Measurements from ENCODE around the gene BTBD16. TPM values are rescaled to one million over a fixed set of nuclear protein-coding genes. Genes with fewer than 3 reads are reported as not detected.

BTBD16 gene
- total RNA-seq, 4 donors from 2014 or later: not detected

DNA sequence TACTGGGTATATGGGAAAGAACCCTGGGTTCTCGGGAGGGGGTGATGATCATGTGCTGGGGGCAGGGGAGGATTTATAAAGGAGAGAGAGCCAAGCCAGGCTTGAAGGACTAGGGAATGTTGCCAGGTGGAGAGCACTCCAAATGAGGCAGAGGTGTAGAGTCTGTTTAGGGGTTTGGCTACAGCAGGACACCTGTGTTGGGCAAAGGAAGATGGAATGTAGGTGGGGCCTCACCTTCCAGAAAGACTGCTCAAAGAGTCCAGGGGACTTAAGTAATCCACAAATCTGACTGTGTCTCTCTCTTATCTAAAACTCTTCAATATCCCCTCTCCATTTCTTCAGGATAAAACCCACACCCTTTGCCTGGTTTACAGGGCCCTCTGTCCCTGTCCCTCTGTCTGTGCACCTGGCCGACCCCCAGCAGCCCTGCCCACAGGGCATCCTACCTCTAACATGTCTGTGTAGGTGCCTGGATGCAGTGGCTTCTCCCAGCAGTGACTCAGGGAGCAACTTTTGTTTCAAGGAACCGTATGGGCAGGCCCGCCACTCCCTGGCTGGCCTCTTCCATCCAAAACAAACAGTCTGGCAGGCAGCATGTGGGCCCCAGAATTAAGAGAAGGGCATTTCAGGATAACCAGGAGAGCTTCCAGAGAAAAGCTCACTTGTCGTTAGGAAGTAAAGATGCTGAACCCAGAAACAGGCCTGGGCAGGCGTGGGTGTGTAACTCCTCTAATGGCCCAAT lies 92.8 kb downstream of the BTBD16 start:
- TF ChIP-seq POLR2A (IDR thresholded peaks at IDR 0.05): no peak
- TF ChIP-seq, protein P1, sequence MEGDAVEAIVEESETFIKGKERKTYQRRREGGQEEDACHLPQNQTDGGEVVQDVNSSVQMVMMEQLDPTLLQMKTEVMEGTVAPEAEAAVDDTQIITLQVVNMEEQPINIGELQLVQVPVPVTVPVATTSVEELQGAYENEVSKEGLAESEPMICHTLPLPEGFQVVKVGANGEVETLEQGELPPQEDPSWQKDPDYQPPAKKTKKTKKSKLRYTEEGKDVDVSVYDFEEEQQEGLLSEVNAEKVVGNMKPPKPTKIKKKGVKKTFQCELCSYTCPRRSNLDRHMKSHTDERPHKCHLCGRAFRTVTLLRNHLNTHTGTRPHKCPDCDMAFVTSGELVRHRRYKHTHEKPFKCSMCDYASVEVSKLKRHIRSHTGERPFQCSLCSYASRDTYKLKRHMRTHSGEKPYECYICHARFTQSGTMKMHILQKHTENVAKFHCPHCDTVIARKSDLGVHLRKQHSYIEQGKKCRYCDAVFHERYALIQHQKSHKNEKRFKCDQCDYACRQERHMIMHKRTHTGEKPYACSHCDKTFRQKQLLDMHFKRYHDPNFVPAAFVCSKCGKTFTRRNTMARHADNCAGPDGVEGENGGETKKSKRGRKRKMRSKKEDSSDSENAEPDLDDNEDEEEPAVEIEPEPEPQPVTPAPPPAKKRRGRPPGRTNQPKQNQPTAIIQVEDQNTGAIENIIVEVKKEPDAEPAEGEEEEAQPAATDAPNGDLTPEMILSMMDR (IDR thresholded peaks at IDR 0.05): no peak
- no peak for DNase-seq
- H3K4me3 ChIP-seq: no peak overlapping the region
- peak overlapping the region in 3 of 4 donors; percentile 68 to 81 (median 70) for H3K27ac ChIP-seq
- H3K27me3 ChIP-seq: no peaks in the 10 kb centered on the region
- intact Hi-C loops (cut with DNase I): no loop called here
- WGBS, 2 donors: 39 to 47% methylated on average over 4 to 5 of the region's 6 CpGs
- peaks cover 0 to 46% (median 5%) of the 10 kb centered on the region in 3 donors for H3K4me1 ChIP-seq
- H3K9me3 ChIP-seq: no peaks in the 10 kb centered on the region
- no peaks in the 10 kb centered on the region for H3K36me3 ChIP-seq

DNA sequence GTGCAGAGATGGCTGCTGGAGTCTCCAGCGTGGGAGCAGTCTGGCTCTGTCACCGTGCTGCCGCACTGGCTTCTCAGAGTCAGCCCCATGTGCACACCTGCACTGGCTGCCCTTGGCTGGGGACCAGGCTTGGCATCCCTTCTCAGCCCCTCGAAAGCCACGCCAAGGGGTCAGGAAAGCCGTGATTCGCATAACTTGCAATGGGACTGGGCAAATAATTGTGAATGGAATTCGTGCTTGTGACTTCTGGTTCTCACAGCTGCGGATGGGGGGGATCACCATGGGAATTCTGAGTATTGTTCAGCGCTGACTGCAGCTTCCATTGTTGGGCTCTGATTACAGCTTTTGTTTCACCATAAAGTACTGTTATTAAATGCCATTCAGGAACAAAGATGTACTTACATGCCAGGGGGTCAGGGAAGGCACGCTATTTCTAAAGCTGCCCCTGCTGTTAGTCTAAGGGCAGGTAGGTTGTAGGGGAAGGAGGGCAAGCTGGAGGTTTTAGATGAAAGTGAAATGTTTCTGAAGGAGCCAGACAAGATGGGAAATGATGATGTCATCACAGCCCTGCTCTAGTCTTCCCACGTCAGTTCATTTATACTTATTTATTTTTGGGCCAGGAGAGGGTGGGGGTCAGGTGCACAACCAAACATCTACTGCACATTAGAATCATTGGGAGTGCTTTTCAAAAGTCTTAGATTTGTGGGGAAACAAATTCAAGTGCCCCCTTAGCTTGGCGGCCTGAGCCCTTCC lies 97.6 kb downstream of the BTBD16 start:
- 57 to 62% methylated on average over 12 to 13 of the region's 13 CpGs for WGBS, 2 donors
- no peak for DNase-seq
- H3K9me3 ChIP-seq: no peaks in the 10 kb centered on the region
- no peaks in the 10 kb centered on the region for H3K36me3 ChIP-seq
- H3K27me3 ChIP-seq: no peaks in the 10 kb centered on the region
- H3K4me1 ChIP-seq: peaks cover 0 to 69% (median 5%) of the 10 kb centered on the region in 3 donors
- intact Hi-C loops (cut with DNase I): no loop called here
- TF ChIP-seq, protein P1 (IDR thresholded peaks at IDR 0.05): no peak
- TF ChIP-seq POLR2A (IDR thresholded peaks at IDR 0.05): no peak
- H3K4me3 ChIP-seq: peak overlapping the region in 1 of 4 donors; percentile 28
- no peak overlapping the region for H3K27ac ChIP-seq

DNA sequence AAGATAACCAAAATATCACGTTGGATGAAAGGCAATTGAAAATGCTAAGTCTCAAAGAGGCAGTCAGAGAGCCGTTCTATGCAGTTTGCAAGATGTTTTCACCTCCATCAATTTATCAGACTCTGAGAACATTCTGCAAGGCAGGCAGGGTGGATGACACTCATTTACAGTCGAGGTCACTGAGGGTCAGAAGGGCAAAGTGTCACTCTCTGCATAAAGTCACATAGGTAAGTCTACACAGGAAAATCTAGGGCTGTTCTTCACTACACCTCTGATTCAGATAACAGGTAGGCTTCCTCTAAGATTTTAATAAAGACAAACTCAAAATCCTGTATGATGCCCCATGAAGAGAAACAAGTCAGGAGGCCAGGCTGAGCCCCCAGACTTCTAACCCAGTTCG lies 102.0 kb downstream of the BTBD16 start:
- DNase-seq: no peak
- H3K4me1 ChIP-seq: peaks cover 9 to 79% (median 31%) of the 10 kb centered on the region in 3 donors
- no peaks in the 10 kb centered on the region for H3K9me3 ChIP-seq
- no peaks in the 10 kb centered on the region for H3K27me3 ChIP-seq
- no peaks in the 10 kb centered on the region for H3K36me3 ChIP-seq
- intact Hi-C loops (cut with DNase I): no loop called here
- H3K4me3 ChIP-seq: no peak overlapping the region
- WGBS, 2 donors: 54 to 63% methylated on average over 4 of the region's 4 CpGs
- no peak for TF ChIP-seq POLR2A (IDR thresholded peaks at IDR 0.05)
- TF ChIP-seq, protein P1 (IDR thresholded peaks at IDR 0.05): no peak
- H3K27ac ChIP-seq: peak overlapping the region; percentile 89 to 100 (median 93)

DNA sequence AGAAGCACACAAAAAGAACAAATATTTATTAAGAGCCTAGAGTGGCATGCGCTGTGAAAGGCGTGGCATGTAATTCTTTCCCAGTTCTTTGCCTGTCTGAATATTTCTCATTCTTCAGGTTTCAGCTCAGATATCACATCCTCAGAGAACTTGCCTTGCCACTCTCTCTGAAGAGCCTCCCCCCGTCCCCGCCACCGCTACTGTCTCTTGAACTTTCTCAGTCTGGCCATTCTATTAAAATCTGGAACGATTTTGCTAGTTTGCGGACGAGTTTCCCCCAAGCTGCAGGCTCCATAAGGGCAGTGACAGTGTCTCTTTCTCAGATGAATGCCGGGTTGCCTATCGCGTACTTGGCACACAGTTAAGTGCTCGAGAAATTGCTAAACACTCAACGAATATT lies 102.6 kb downstream of the BTBD16 start:
- intact Hi-C loops (cut with DNase I): no loop called here

More for the DNA sequence above, 102.6 kb downstream of the BTBD16 start:
- DNase-seq: no peak
- Histone ChIP-seq H3K27ac (peak overlapping the region; percentile 89 to 100 (median 93)), H3K4me3 (peak overlapping the region; percentile 72 to 99 (median 90)), H3K9me3 (no peaks in the 10 kb centered on the region), H3K27me3 (no peaks in the 10 kb centered on the region), H3K4me1 (peaks cover 9 to 79% (median 32%) of the 10 kb centered on the region in 3 donors), H3K36me3 (peaks cover 0 to under 1% (median 0%) of the 10 kb centered on the region in 3 donors)
- no peak for TF ChIP-seq POLR2A (IDR thresholded peaks at IDR 0.05)
- TF ChIP-seq, protein P1 (IDR thresholded peaks at IDR 0.05): no peak
- 6 to 16% methylated on average over 13 of the region's 13 CpGs for WGBS, 2 donors
